GM23248 (cell line): ENCODE results near the gene NPIPB2.

Experiments used
- EZH2 ChIP-seq: fragments of 200-600 bp; sonication (generic); IDR thresholded peaks from 2 replicates; pipeline ENCODE4 v1.6.1; 2018; ENCODE audit warnings: antibody characterized with exemption, mild to moderate bottlenecking; ENCODE audit not compliant: insufficient read depth, poor library complexity, severe bottlenecking
- EZH2phosphoT487 ChIP-seq: fragments of 200-600 bp; sonication (generic); IDR thresholded peaks from 2 replicates; pipeline ENCODE4 v1.6.1; 2018; ENCODE audit warnings: antibody characterized with exemption, moderate library complexity, mild to moderate bottlenecking, low read depth; ENCODE audit not compliant: insufficient read depth

GRCh38 chr16:11988258-11988978 lies 46.6 kb upstream of the NPIPB2 start:
- TF ChIP-seq EZH2phosphoT487, result no peak
- no peak for TF ChIP-seq EZH2
